ENCODE results near the gene PDE1A. TPM values are rescaled to one million over a fixed set of nuclear protein-coding genes. Genes with fewer than 3 reads are reported as not detected.

PDE1A gene
- total RNA-seq, 1 donor from 2014 or later, result 6.5 TPM

DNA sequence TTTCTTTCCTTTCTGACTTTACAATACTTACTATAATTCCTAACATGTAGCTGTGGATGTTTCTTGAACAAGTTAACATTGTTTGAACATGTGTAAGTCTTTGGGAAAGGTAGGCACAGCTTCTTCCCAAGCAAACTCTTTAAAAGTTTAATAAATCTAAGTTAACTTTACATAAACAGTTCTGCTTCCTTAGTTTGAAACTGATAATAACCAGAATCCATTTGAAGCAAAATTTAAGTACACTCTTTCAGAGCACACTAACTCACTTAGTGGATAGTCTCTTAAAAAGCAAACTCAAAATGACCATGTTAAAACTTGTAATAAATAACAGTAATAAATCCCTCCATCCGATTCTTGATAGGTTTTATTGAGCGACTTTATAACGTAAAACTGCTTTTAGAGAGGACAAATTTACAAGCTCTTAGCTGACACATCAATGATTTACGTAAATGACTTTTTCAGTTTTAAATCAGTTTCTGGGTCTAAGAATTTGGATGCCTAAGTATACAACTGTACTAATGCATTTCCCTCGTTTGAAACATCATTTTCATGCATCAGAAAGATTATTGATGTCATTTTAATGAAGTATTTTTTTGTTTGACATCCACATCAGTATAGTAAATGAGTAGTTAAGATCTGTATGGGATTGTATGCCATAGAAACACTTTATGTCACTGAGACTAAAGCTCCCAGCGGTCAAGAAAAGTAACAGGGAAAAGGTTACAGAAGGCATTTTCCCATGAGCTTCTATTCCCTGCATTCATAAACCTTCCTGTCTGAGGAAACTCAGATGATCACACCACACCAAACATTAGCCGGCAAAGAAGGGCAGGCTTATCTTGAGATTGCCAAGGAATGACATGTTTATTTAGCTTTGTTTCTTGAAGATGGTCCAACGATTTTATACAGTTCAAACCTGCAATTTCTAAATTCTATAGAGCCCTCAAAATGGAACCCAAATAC is 67.5 kb downstream of the PDE1A start:
- peak; percentile 72 for DNase-seq (ENCODE audit: low spot score)

DNA sequence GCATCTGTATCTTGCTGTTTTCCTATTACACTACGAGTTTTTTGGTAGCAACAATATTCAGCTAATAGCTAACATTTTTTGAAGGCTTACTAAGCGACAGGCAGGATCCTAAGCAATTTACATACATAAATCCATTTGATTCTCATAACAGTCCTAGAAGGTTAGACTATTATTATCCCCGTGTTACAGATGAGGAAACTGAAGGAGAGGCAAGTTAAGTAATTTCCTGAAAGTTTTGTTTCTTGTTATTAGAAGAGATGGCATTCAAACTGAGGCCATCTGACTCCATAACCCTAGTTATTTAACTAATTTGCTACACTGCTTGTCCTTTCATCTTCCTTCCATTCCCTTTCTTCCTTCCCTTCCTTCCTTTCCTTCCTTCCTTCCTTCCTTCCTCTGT is 68.2 kb downstream of the PDE1A start:
- DNase-seq (ENCODE audit: low spot score), result no peak

DNA sequence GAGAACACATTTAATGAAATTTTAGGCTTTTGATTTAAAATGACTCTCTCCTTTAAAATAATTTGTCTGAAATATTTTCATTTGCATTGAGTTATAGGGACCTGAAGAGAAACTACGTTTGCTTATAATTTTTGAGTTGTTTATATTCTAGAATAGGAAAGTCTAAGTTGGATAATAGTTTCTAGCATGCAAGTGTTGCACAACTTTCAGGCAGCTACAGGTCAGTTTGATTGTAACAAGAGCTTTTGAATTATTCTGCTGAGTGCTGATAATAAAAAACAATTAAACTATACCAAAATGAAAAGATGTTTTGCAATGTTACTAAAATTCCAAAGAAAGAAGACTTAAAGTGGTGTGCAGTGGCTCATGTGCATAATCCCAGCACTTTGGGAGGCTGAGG is 71.0 kb downstream of the PDE1A start:
- no peak for DNase-seq (ENCODE audit: low spot score)

DNA sequence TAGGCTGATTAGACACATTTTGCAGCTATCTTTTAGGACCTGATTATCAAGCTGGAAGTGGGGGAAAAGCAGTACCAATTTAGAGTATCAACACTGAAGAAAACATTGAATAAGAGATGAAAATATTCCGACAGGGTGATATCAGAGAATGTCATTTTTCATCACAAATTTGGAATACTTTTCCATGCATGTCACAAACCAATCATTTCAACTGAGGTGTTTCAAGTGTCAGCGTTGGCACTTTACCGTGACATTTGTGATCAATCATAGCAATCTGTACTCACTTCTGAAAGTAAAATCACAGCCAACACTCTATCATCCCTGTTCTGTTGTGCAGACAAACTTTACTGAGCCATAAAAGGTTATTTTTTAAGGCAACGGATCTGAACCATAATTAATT is 75.4 kb downstream of the PDE1A start:
- DNase-seq (ENCODE audit: low spot score), result no peak

DNA sequence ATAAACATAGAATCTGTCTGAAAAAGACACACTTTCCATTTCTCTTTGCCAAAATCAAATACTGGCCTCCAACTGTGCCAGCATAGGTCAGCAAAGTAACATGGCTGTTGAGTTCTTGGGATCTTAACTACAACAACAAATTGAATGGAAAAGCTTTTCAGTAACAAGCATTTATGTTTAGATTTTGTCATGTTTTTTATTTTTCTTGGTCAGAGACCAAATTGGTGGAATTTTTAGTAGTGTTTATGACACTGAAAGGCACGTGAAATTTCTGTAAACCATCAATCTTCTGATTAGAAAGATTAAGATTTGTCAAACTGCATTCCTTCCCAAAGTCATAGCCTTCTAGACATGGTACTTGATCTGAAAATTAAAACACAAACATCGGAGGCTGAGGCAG is 77.6 kb downstream of the PDE1A start:
- peak; percentile 10 for DNase-seq (ENCODE audit: low spot score)

DNA sequence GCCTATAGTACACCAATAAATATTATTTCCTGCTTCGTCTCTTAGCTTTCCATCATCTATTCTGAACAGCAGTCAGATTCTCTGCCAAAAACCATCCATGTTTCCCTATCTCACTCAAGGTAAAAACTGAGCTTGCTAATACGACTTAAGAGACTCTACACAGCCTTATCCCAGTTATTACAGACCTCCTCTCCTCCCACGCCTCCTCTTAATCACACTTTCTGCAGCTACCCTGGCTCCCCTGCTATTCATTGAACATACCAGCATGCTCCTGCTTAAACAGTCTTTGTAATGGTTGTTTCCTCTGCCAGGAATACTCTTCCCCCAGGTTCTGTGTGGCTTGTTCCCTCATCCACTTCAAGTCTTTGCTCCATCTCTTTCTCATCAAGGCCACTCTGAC is 81.5 kb downstream of the PDE1A start:
- no peak for DNase-seq (ENCODE audit: low spot score)

DNA sequence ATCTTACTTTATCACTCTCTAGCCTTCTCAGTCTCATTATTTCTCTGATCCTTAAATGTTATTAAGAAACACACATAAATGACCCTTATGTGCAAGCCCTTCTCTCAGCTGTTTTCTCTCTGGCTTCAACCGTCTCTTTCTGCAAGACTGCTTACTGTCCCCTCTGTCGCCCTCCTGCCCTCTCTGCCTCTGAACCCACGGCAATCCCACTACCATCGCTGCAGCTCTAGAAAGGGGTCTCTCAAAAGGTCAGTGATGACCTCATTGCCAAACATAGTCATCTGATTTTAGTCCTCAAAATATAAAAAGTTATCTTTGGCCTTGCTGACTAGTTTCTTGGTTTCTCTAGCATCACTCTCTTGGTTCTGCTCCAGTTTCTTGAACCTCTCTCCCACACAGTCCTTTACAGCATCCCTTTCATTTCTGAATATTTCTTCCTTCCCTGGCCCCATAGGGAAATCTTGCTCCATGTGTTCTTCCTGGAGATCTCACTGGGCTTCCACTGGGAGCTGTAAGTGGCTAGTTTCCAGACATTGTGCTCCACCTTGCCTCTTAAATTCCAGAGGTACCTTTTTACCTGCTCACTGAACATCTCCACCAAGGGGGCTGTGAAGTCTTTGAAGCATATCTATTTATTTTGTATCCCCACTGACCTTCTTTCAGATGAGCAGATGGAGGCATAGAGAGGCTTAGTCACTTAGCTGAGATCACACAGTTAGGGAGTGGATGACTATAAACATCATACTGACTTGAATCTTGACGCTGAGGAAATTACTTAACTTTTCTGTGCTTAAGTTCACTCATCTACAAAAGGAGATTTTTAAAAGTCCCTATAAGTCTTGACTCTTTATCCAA is 96.2 kb downstream of the PDE1A start:
- DNase-seq (ENCODE audit: low spot score), result no peak

DNA sequence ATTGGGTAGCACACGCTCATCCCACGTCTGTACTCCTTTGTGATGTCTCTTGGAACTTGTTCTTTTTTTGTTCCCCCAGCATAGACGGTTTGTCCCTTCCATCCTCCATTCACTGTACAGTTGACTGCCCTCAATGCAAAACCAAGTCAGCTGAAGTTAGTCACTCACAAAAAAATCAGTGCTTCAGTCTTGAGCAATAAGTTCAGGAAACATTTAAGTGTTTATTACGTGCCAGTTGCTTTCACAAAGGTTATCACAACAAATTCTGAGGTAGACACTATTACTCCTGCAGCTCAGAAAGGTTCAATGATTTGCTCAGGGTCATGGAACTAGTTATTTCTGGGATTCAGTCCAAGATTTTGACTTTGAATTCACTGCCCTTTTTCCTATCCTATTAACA is 102.2 kb downstream of the PDE1A start:
- DNase-seq (ENCODE audit: low spot score), result no peak

DNA sequence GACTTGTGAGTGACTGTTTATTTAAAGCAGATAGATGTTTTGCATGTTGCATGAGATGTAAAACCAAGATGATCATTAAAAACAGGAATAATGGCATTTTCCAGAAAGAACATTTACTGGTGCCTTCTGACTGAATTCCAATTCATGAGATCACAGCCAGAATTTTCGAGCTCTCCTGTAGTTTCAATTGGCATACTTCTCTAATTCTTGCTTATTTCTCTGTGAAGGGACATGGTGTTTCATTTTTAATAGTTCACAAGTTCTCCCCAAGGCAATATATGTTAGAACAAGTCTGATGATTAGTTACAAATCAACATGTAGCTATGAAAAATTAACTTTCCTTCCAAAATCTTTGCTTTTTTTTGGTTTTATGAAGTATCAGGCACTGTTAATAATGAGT is 105.7 kb downstream of the PDE1A start:
- DNase-seq (ENCODE audit: low spot score), result no peak

DNA sequence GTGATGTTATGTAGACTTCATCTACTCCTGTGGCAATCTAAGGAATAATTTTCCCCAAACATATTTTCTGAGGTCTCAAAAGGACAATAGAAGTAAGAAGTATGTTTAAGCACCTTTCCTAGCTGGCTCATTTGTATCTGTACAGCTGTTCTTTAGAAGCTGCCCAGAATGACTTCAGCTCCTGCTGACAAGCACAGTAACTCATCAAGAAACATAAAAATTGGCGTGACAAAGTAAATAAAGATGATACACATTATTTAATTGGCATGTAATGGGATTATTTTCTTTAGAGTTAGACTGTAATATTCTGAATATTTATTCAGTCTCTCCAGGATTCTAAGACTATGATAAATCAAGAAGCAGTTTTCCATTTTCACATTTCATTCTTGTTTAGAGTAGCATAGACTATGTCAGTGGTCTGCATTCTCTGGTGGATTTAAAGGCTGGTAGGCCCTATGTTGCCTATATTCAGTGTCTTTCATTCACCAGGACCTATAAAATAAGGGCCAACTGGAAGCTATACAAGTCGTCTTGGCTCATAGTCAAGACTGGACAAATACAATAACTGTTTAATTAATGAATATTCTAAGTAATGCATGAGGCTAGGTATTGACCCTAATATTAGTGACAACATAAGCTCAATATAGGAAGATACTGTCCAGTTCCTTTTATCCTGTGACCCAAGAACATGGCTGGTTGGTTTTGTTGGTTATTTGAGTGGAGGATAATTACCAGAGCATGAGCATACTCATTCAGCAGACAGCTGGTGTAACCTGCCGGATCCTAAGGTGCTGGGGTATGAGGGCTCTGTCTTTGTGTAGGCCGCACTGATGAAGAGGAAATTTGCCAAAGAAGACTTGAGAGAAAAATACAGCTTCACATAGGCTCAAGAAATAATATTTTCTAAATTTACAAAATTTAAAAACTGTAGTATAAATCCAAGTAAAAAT is 107.0 kb downstream of the PDE1A start:
- DNase-seq (ENCODE audit: low spot score), result no peak

DNA sequence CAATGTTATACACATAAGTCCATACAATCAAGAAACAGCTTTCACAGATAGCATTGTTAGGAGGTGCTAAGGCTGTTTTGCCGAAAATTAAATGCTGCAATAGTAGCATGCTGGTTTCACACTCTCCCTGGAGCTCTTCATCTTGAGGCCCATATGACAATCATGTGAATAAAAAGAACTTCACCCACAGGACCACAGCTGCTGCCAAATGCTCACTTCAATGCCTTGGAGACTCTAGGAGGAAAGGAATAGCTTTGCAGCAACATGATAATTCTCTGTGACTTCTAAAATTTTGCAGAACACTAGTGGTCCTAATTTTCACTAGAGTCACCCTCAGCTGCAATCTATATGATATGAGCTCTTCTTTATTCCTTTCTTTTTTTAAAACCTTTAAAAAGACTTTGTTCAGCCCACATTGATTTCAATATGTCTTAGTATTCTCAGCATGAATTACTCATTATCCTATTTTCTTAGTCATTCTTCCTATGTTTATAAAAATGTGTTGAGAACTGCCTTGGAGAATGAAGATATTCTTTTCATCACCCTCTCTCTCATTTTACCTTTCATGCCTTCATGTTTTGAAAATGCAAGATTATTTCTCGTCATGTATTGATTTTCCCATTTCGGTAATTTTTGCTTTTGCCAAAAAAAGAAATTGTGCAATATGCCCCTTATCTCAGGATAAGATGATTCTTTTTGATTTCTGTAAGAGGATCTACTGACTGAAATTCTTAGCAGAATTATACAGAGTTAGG is 108.2 kb downstream of the PDE1A start:
- no peak for DNase-seq (ENCODE audit: low spot score)

DNA sequence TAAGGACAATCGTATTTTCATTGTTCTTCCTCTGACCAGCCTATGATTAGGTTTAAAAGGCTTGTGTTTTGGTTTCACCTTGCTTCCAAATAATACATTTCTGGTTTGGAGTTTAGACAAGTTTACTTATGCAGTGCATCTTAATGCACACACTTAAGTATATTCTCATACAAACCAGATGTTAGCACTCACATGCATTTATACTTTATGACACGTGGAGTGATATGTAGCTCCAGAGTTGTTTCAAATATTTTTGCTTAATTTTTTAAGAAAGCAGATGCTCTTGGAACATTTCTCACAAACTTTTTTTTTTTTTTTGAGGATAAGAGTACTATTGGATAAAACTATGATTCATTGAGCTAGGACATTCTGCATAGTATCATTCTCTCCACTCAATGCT is 109.9 kb downstream of the PDE1A start:
- no peak for DNase-seq (ENCODE audit: low spot score)

DNA sequence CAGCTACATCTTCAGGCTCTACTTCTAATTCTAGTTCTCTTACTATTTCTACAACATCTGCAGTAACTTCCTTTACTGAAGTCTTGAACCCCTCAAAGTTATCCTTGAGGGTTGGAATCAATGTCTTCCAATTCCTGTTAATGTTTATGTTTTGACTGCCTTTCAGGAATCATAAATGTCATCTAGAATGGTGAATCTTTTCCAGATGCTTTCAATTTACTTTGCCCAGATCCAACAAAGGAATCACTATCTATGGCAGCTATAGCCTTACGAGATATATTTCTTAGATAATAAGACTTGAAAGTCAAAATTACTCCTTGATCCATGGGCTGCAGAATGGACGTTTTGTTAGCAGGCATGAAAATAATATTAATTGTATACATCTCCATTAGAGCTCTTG is 123.9 kb downstream of the PDE1A start:
- DNase-seq (ENCODE audit: low spot score), result no peak

DNA sequence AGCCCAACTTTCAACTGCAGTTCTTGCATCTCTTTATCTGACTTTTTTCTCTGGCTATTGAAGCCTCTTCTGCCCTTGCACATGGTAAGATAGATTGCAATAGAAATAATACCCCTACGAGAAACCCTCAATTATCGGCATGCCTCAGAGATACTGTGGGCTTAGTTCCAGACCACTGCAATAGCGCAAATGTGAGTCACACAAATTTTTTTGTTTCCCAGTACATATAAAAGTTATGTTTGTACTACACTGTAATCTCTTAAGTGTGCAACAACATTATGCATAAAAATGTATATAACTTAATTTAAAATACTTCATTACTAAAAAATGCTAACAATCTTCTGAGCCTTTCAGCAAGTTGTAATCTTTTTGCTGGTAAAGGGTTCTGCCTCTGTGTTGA is 124.7 kb downstream of the PDE1A start:
- peak; percentile 12 for DNase-seq (ENCODE audit: low spot score)

DNA sequence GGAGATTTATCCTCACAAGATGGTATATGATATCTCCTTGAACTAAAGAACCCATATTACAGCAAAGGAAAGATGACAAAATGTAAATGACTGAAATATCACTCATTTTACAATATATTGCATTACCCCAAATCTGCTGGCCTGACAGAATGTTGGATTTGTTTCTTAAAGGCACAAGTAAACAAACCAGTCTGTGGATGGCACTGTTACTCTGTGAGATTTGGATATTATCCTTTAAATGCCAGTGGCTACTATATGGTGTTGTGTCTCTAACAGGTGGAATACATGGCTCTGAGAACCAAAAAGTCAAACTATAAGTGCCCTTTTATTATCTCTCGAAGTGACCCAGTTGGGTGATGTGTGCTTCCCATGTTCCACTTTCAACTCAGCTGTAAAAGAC is 125.7 kb downstream of the PDE1A start:
- DNase-seq (ENCODE audit: low spot score), result no peak

DNA sequence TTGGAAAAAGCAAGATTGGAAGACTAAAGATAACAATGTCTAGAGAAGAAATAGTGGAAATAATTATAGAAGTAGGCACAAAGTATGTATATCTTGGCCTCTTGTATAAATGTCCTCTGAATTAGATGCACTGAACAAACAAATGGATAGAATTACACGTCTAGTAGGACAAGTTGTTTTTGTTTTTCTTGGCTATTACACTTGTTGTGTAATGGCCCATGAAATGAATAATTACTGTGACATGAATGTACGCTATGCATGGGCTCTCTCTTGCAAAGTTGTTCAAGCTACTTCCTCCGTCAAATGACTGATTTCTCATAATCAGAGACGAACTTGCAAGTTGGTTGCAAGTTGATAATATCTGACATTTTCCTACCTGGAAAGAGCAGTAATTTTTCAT is 126.2 kb downstream of the PDE1A start:
- DNase-seq (ENCODE audit: low spot score), result no peak

DNA sequence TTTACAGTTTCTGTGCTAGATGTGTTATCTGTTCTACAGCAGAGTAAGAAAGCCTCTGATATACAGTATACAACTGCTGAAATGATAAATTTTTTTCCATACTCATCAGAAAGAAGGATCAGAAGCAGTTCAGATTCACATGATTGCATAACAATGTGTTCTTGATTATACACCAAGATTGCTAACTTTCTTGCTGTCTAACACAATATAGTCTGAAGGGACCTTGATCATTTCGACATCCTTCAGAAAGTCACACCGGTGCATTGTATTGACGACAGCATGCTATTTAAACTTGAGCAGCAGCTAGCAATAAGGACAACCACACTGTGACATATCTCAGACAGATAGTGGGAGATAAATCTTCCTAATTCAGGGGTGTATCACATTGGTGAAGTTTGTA is 127.2 kb downstream of the PDE1A start:
- DNase-seq (ENCODE audit: low spot score), result no peak

DNA sequence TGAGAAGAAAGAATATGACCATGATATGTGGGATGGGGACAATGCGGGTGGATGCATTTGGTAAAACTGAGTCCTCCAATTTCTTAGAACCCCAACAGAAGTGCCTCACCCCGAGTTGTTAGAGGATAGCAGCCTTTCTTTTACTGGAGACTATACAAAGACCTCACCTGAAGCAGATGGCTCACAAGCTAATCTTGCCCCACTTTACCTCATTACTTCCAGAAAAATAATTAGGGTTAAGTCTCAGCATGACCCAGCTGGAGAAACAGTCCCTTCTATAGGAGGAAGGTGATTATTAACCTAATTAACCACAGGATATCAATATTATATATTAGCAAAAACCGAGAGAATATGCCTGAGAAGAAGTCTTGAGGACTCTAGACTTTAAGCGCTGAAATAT is 128.4 kb downstream of the PDE1A start:
- no peak for DNase-seq (ENCODE audit: low spot score)

DNA sequence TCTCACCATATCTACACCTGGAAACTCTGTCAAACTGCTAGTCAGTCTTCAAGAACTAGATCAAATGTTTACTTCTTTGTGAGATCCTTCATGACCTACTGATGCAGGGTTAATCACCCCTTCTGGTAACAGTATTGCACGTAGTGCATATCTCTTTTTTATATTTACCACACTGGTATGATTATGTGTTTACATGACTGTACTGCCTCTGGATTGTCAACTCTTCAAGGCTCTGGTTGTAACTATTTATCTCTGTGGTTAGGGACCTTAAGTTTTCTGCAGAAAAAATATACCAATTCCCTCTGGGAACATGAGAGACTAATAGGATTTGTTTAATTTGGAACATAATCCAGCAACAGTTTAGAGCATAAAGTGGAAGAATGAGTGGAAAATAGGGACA is 135.5 kb downstream of the PDE1A start:
- no peak for DNase-seq (ENCODE audit: low spot score)

DNA sequence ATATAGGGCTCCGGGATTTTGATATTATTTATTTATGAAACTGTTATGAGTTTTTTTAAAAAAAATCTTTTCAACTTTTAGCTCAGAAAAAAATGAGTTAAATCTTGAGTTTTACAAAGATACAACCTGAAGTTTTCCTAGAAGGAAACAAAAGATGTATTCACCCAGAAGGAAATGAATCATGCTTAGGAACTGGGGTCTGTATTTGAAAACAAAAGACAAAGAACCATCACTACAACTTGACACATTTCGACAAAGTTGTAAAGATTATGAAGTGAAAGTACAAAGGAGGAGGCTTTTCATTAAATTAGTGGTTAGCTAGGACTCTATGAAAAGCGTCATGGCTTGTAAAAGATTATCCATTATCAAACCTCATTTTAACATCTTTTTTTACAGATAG is 143.3 kb downstream of the PDE1A start:
- DNase-seq (ENCODE audit: low spot score), result no peak

DNA sequence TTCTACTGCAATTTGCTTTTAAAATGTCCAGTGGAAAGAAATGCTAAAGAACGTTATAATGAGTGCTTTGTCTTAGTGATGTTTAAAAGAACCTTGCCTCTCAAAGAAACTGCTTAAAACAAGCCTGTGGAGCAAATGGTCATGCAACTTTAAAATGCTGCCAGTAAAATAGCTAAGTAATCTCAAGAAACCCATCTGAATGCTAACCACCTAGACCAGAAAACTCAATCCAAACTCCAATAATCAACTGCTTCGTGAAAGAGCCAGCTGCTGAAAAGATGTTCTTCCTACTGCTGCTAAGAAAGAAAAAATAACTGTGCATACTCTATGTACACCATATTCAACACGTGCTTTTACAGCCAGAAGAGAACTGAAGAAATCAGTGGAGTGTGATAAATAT is 145.6 kb downstream of the PDE1A start:
- no peak for DNase-seq (ENCODE audit: low spot score)
